Activated naive CD4-positive, alpha-beta T cell treated with anti-CD3 and anti-CD28 coated beads for 36 hours (primary cell): ENCODE measurements around the gene CD70. TPM values are rescaled to one million over a fixed set of nuclear protein-coding genes. Genes with fewer than 3 reads are reported as not detected.
"Not testable (repeated sequence)": the region's sequence is repeated elsewhere in the genome, so short reads cannot be mapped to it uniquely, and the experiment has no call there.

Source experiments
- CTCF ChIA-PET: fragments of 350-600 bp; sonication (Branson Sonifier 250); formaldehyde crosslinking; loops from one replicate; lab custom pipeline; 2021; ENCODE audit warnings: antibody characterized with exemption; lab: Charles Lee
- DNase-seq: peaks from one replicate; pipeline ENCODE4 v3.0.0-alpha.2; 2020
- H3K27ac Mint-ChIP-seq: one replicate; pipeline ENCODE4 v1.8.0; 2021; ENCODE audit warnings: mild to moderate bottlenecking, mixed read lengths
- H3K27me3 Mint-ChIP-seq: one replicate; pipeline ENCODE4 v1.8.0; 2021; ENCODE audit warnings: low read depth, mixed read lengths
- H3K36me3 Mint-ChIP-seq: one replicate; pipeline ENCODE4 v1.8.0; 2021; ENCODE audit warnings: low read depth, mixed read lengths
- H3K4me1 Mint-ChIP-seq: one replicate; pipeline ENCODE4 v1.8.0; 2021; ENCODE audit warnings: low read depth, mixed read lengths
- H3K4me3 Mint-ChIP-seq: one replicate; pipeline ENCODE4 v1.8.0; 2021; ENCODE audit warnings: mild to moderate bottlenecking, moderate library complexity, mixed read lengths
- H3K9me3 Mint-ChIP-seq: one replicate; pipeline ENCODE4 v1.8.0; 2021; ENCODE audit warnings: mixed read lengths
- intact Hi-C: fragments of 100-400 bp; cut with micrococcal nuclease; formaldehyde crosslinking; loops from one replicate; pipeline ENCODE4 v1.15.1; 2023
- total RNA-seq, 2 experiments: library from RNA; stranded (reverse); gene quantifications; one replicate each; pipeline ENCODE4 v1.2.3, GENCODE V29; 2021

The CD70 gene
- total RNA-seq, 2 experiments from 2014 or later, result 3.1 to 3.7 TPM

DNA sequence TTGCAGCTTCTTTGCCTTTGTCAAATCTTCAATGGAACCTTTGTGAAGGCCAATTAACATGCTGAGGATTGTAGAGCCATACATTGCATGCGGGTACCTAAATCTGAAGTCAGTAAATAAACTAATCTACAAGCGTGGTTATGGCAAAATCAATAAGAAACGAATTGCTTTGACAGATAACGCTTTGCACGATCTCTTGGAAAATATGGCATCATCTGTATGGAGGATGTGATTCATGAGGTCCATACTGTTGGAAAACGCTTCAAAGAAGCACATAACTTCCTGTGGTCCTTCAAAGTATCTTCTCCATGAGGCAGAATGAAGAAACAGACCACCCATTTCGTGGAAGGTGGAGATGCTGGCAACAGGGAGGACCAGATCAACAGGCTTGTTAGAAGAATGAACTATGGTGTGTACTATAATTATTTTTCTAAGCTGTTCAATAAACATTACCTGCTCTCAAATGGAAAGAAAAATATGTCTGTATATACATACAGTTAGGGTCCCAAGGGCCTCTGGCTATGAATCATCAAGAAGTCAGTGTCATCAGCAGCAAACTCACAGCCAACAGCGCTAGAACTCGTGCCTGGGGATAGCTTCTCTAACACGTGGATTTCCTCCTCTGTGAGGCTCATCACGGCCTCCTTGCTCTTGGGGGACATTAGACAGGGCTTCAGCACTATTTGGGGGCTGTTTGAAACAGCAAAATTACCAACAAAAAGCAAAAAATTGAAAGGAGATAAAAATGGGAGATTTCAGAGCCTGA, 2.9 kb upstream of the CD70 start:
- H3K27ac Mint-ChIP-seq, result no peak overlapping the region
- intact Hi-C loops, result no loop called here
- H3K4me3 Mint-ChIP-seq, result no peak overlapping the region
- peaks cover 39% of the 10 kb centered on the region for H3K27me3 Mint-ChIP-seq
- no peak for DNase-seq
- no peaks in the 10 kb centered on the region for H3K36me3 Mint-ChIP-seq
- peaks cover 42% of the 10 kb centered on the region for H3K4me1 Mint-ChIP-seq
- CTCF ChIA-PET, result interaction anchor here (0.6 to 0.7 kb wide), 2 partner anchors 178 to 568 kb away, joined by 3 to 4 read pairs; partner anchors contain the start of gene VAV1
- no peaks in the 10 kb centered on the region for H3K9me3 Mint-ChIP-seq

DNA sequence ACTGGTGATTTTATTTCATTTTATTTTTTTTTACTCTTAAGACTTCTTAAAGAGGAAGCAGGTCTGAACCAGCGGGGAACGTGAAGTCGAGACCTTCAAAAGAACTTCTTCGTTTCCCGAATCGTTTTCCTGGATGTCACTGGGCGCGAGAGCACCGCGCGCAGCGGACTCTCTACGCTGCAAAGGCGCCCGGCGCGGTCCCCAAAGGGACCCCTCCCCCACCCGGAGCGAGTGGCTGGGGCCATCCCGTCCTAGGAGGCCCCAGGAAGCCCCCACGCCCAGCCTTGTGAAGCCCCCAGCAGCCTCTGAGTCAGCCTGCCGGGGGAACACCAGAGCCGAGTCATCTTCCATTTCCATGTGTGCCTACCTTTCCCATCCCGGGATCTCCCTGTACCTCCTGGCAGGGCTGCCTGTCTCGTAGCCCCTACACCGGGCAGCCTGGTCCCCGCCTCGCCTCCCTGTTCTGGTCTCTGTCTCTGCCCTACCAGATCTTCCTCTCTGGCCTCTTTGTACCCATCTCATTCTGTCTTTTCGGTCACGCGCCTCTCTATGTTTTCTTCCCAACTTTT, 608 bp downstream of the CD70 start:
- Mint-ChIP-seq H3K36me3 (no peaks in the 10 kb centered on the region), H3K27ac (no peak overlapping the region), H3K27me3 (peaks cover 66% of the 10 kb centered on the region), H3K4me1 (peaks cover 58% of the 10 kb centered on the region), H3K9me3 (no peaks in the 10 kb centered on the region), H3K4me3 (peak overlapping the region; percentile 63)
- peak; percentile 45 for DNase-seq
- CTCF ChIA-PET, result interaction anchor here (0.7 kb wide), 1 partner anchor 13 kb away, joined by 3 read pairs; no protein-coding TSS in a partner anchor
- intact Hi-C loops, result no loop called here

DNA sequence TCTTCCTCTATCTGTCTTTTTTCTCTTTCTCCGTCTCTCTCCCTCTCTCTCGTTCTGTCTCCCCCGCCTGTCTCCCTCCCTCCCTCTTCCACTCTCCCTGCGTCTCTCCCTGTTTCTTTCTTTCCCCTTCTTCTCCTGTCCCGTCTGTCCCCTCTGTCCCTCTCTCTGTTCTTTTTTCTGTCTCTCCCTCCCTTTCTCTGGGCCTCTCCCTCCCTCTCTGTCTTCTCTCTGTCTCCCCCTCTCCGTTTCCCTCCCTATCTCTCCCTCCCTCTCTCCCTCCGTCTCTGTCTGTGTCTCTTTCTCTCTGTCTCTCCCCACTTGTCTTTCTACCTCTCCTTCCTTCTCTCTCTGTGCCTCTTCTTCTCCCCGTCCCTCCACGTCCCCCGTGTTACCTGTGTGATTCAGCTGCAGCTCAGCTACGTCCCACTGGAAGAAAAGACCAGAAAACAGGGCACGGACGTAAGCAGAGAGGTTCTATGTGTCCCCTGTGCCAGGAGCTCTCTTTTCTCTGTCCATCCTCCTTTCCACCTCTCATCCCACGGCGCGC, 1.2 kb downstream of the CD70 start:
- H3K9me3 Mint-ChIP-seq, result no peaks in the 10 kb centered on the region
- H3K36me3 Mint-ChIP-seq, result no peaks in the 10 kb centered on the region
- DNase-seq, result no peak
- intact Hi-C loops, result loop anchor here (2.0 kb wide), 1 partner anchor 73 kb away; no protein-coding TSS in a partner anchor
- H3K27me3 Mint-ChIP-seq, result peaks cover 67% of the 10 kb centered on the region
- H3K27ac Mint-ChIP-seq, result no peak overlapping the region
- CTCF ChIA-PET, result interaction anchor here (0.7 kb wide), 1 partner anchor 12 kb away, joined by 3 read pairs; no protein-coding TSS in a partner anchor
- peak overlapping the region; percentile 28 for H3K4me3 Mint-ChIP-seq
- H3K4me1 Mint-ChIP-seq, result peaks cover 58% of the 10 kb centered on the region

DNA sequence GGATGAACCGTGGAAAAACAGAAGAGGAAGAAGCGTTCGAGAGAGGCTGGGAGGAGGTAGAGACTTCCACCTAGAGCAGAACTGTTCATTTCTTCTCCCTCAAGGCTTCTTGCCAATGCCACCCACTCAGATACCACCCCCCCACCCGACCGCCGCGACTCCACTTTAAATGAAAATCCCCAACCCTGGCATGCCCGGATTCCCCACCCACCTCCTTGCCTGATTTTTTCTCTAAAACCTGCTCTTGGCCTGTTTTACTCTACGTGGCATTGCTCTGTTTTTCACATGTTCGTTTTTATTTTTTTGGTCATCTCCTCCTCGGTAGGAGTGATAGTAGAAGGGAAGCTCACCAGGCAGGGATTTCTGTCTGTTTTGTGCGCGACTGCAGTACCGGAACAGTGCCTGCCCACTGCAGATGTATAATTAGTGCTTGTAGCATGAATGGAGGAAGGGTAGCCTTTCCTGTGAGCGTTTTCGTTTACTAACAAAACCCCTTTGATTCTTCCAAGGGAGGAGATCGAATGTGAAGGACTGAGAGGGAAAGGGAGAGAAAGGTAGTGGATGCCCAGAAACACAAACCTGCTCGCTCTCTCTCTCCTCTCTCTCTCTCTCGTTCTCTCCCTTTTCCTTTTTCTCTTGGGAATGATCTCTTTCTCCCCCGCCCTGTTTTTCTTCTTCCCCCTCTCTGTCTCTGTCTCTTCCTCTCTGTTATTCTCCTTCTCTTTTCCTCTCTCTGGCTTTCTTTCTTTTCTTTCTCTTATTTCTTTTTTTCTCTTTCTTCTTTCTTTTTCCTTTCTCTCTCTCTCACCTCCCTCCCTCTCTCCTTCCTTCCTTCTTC, 2.2 kb downstream of the CD70 start:
- Mint-ChIP-seq H3K9me3 (no peaks in the 10 kb centered on the region), H3K27ac (no peak overlapping the region), H3K4me1 (peaks cover 53% of the 10 kb centered on the region), H3K4me3 (peak overlapping the region; percentile 41), H3K27me3 (peaks cover 65% of the 10 kb centered on the region), H3K36me3 (no peaks in the 10 kb centered on the region)
- CTCF ChIA-PET, result no interaction called here
- DNase-seq, result peak; percentile 38
- intact Hi-C loops, result loop anchor here (2.0 kb wide), 1 partner anchor 72 kb away; no protein-coding TSS in a partner anchor

DNA sequence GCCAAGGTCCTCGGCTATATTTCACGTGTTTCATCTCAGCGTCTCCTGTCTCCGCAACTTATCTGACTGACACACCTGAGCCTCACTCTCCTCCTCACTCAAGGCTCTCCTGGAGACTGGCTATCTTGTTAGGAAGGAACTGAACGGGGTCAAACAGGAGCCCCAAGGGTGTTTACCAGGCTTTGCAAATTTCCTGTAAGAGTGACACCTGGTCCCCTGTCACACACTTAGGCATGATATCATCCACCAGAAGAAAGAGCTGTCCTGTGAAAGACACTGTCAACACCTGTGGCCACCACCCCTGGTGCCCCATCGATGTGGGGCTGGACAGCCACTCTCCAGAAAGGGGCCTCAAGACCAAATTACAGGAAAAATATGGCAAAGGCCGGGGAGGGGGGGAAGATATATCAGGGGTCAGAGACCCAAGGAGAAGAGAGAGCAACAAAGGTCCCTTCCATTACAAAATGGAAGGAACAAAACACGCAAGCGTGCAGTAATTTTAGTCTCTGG, 2.9 kb downstream of the CD70 start:
- H3K27ac Mint-ChIP-seq, result no peak overlapping the region
- no peaks in the 10 kb centered on the region for H3K9me3 Mint-ChIP-seq
- intact Hi-C loops, result loop anchor here (2.0 kb wide), 1 partner anchor 71 kb away; no protein-coding TSS in a partner anchor
- H3K27me3 Mint-ChIP-seq, result peaks cover 64% of the 10 kb centered on the region
- H3K36me3 Mint-ChIP-seq, result no peaks in the 10 kb centered on the region
- CTCF ChIA-PET, result interaction anchor here (0.9 kb wide), 1 partner anchor 42 kb away, joined by 3 read pairs; no protein-coding TSS in a partner anchor
- H3K4me3 Mint-ChIP-seq, result peak overlapping the region; percentile 41
- DNase-seq, result no peak
- H3K4me1 Mint-ChIP-seq, result peaks cover 52% of the 10 kb centered on the region

DNA sequence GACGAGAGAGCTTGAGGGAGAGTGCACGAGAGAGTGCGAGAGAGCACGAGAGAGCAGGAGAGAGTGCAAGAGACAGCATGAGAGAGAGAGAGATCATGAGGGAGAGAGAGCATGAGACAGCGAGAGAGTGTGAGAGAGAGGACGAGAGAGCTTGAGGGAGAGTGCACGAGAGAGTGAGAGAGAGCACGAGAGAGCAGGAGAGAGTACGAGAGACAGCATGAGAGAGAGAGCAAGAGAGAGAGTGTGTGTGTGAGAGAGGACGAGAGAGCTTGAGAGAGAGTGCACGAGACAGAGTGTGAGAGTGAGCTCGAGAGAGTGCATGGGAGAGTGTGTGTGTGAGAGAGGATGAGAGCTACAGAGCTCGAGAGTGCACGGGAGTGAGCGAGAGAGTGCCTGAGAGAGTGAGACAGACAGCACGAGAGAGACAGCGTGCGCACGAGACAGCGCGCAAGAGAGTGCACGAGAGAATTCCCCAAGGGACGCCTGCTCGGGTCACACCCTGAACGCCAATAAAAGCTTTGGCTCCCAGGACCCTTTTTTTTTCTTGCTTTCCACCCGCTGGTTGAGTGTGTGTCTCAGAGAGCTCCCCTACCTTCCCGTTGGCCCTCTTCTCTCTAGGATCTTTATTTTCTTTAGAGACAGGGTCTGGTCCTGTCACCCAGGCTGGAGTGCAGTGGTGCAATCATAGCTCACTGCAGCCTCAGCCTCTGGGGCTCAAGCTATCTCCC, 3.7 kb downstream of the CD70 start:
- CTCF ChIA-PET, result interaction anchor here (0.6 to 0.9 kb wide), 4 partner anchors 38 to 298 kb away, joined by 3 to 4 read pairs (median 3); no protein-coding TSS in a partner anchor
- no peak overlapping the region for H3K27ac Mint-ChIP-seq
- H3K36me3 Mint-ChIP-seq, result no peaks in the 10 kb centered on the region
- peak overlapping the region; percentile 49 for H3K4me3 Mint-ChIP-seq
- peak; percentile 35 for DNase-seq
- intact Hi-C loops, result no loop called here
- H3K9me3 Mint-ChIP-seq, result no peaks in the 10 kb centered on the region
- peaks cover 59% of the 10 kb centered on the region for H3K27me3 Mint-ChIP-seq
- peaks cover 48% of the 10 kb centered on the region for H3K4me1 Mint-ChIP-seq

DNA sequence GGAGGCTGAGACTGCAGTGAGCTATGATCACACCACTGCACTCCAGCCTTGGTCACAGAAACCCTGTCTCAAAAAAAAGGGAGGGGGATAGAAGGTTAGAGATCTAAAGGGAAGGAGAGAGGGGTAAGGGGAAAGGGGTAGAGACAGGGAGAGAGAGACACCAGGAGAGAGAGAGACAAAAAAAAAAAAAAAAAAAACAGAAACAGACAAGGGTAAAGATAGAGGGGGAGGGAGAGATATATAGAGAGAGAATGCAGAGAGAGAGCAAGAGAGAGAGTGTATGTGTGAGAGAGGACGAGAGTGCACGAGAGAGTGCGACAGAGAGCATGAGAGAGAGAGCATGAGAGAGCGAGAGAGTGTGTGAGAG, 4.2 kb downstream of the CD70 start:
- no peak for DNase-seq
- Mint-ChIP-seq H3K4me3 (peak overlapping the region; percentile 49), H3K9me3 (no peaks in the 10 kb centered on the region), H3K36me3 (no peaks in the 10 kb centered on the region), H3K27ac (no peak overlapping the region), H3K4me1 (peaks cover 46% of the 10 kb centered on the region), H3K27me3 (peaks cover 56% of the 10 kb centered on the region)
- CTCF ChIA-PET, result interaction anchor here (0.6 to 0.9 kb wide), 3 partner anchors 37 to 1933 kb away, joined by 3 to 7 read pairs (median 3); no protein-coding TSS in a partner anchor
- intact Hi-C loops, result no loop called here

DNA sequence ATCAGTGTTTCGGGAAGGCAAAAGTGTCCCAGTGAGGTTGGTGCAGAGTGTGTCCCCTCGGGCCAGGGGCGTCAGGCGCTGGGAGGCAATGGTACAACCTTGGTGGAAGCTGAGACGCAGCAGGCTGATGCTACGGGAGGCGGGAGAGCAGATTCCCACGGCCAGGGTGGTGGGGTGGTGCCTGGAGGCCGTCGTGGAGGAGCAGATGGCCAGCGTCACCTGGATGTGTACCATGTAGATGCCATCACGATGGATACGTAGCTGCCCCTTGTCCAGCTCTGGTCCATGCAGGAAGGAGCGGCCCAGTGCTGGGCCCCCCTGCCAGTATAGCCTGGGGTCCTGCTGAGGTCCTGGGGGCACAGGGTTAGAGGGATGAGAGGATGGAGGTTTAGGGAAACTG, 4.9 kb downstream of the CD70 start:
- DNase-seq, result no peak
- no peaks in the 10 kb centered on the region for H3K9me3 Mint-ChIP-seq
- H3K4me3 Mint-ChIP-seq, result no peak overlapping the region
- peaks cover 51% of the 10 kb centered on the region for H3K27me3 Mint-ChIP-seq
- CTCF ChIA-PET, result interaction anchor here (0.6 kb wide), 1 partner anchor 1933 kb away, joined by 7 read pairs; no protein-coding TSS in a partner anchor
- no peak overlapping the region for H3K27ac Mint-ChIP-seq
- intact Hi-C loops, result no loop called here
- peaks cover 41% of the 10 kb centered on the region for H3K4me1 Mint-ChIP-seq
- no peaks in the 10 kb centered on the region for H3K36me3 Mint-ChIP-seq

DNA sequence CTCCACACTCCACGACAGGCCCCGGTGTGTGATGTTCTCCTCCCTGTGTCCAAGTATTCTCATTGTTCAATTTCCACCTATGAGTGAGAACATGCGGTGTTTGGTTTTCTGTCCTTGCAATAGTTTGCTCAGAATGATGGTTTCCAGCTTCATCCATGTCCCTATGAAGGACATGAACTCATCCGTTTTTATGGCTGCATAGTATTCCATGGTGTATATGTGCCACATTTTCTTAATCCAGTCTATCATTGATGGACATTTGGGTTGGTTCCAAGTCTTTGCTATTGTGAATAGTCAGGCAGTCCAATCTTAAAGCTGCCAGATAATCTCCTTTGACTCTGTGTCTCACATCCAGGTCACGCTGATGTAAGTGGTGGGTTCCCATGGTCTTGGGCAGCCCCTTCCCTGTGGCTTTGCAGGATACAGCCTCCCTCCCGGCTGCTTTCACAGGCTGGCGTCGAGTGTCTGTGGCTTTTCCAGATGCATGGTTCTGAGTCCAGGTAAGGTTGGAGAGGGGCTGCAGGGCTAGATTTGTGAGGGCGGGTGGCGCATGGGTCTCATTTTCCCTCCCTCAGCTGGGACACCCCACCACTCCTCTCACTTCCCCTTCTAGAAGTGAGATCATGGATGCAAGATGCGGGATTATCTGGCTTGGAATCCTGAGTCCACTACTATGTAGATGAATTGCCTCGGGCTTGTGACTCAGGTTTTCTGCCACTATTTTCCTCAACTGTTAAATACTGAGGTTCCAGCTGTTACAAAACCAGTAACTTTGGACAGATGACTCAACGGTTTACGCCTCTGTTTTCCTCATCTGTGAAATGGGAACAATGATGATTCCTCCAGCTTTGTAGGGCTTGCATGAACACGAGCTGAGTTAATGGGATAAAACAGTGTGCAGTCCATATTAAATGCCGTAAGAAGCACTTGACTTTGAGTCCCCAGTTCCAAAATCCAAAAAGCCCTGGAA, 8.2 kb downstream of the CD70 start:
- DNase-seq, H3K27ac Mint-ChIP-seq, intact Hi-C loops, H3K4me3 Mint-ChIP-seq, H3K36me3 Mint-ChIP-seq, H3K9me3 Mint-ChIP-seq: not testable (repeated sequence)
- CTCF ChIA-PET, result interaction anchor here (0.9 kb wide), 1 partner anchor 409 kb away, joined by 3 read pairs; no protein-coding TSS in a partner anchor
- peaks cover 11% of the 10 kb centered on the region for H3K4me1 Mint-ChIP-seq
- H3K27me3 Mint-ChIP-seq, result peaks cover 23% of the 10 kb centered on the region

DNA sequence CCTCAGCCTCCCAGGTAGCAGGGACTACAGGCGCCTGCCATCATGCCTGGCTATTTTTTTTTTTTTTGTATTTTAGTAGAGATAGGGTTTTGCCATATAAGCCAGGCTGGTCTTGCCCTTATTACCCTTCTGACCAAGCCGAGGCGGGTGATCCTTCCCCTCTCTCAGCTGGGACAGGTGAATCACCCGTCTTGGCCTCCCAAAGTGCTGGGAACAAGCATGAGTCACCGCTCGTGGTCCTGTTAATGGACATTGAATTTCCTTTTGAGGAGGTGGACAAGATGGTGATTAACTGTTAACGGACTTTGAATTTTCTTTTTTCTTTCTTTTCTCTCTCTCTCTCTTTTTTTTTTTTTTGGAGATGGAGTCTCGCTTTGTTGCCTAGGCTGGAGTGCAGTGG, 10.6 kb downstream of the CD70 start:
- Mint-ChIP-seq H3K4me1 (no peaks in the 10 kb centered on the region), H3K36me3 (no peaks in the 10 kb centered on the region), H3K9me3 (no peaks in the 10 kb centered on the region), H3K4me3 (no peak overlapping the region), H3K27me3 (peaks cover 2% of the 10 kb centered on the region), H3K27ac (no peak overlapping the region)
- intact Hi-C loops, result no loop called here
- DNase-seq, result no peak
- CTCF ChIA-PET, result interaction anchor here (0.7 kb wide), 1 partner anchor 205 kb away, joined by 5 read pairs; no protein-coding TSS in a partner anchor
